ENCODE data around the gene ASTN2. TPM values are rescaled to one million over a fixed set of nuclear protein-coding genes. Genes with fewer than 3 reads are reported as not detected.

ASTN2 gene
- total RNA-seq, 2 experiments from 2014 or later = 1.7 to 4.2 TPM

DNA sequence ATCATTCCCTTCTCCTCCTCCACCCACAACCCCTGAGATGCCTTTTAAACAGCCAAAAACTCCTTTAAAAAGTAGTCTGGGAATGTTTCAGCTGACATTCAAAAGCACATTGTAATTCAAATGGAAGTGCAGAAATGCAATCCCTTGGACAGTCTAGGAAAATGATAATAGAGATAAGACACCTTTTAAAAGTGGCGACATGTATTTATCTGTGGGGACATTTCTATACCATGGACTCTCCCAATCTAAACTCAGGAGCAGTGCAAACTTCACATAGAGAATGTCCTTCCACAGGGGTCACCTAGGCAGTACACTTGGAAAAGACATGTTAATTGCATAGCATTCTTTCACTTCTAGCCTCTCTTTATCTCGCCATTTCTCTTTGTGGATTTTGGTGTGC, 694.7 kb downstream of the ASTN2 start:
- ChIA-PET CTCF (ENCODE audit: unreplicated experiment) (no interaction called here), POLR2A (no interaction called here)
- intact Hi-C loops (cut with micrococcal nuclease; ENCODE audit: unreplicated experiment) = no loop called here
- no peaks in the 10 kb centered on the region for H3K36me3 ChIP-seq (ENCODE audit: insufficient read depth, low read length)
- no peaks in the 10 kb centered on the region for H3K9me3 ChIP-seq (ENCODE audit: low read length)
- BruUV-seq (replicated peaks) = no TSS peak
- H3K9me2 ChIP-seq (ENCODE audit: insufficient read depth, low read length) = no peaks in the 10 kb centered on the region
- no peak overlapping the region for H3K4me2 ChIP-seq (ENCODE audit: low read length)
- no peaks in the 10 kb centered on the region for H4K20me1 ChIP-seq (ENCODE audit: insufficient read depth, low read length)
- no peak for DNase-seq (ENCODE audit: low spot score)
- H3K79me2 ChIP-seq (ENCODE audit: insufficient read depth, low read depth, low read length) = no peaks in the 10 kb centered on the region
- no peak overlapping the region for H3K4me3 ChIP-seq (ENCODE audit: low read depth, low read length, poor library complexity, severe bottlenecking)
- TF ChIP-seq, protein P1, sequence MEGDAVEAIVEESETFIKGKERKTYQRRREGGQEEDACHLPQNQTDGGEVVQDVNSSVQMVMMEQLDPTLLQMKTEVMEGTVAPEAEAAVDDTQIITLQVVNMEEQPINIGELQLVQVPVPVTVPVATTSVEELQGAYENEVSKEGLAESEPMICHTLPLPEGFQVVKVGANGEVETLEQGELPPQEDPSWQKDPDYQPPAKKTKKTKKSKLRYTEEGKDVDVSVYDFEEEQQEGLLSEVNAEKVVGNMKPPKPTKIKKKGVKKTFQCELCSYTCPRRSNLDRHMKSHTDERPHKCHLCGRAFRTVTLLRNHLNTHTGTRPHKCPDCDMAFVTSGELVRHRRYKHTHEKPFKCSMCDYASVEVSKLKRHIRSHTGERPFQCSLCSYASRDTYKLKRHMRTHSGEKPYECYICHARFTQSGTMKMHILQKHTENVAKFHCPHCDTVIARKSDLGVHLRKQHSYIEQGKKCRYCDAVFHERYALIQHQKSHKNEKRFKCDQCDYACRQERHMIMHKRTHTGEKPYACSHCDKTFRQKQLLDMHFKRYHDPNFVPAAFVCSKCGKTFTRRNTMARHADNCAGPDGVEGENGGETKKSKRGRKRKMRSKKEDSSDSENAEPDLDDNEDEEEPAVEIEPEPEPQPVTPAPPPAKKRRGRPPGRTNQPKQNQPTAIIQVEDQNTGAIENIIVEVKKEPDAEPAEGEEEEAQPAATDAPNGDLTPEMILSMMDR (conservative IDR thresholded peaks at IDR 0.05; ENCODE audit: low read length) = no peak
- TF ChIP-seq EZH2phosphoT487 (IDR thresholded peaks at IDR 0.05; ENCODE audit: borderline replicate concordance, low read depth, low read length) = no peak
- H2AFZ ChIP-seq (ENCODE audit: low read length) = no peak overlapping the region
- H3K27ac ChIP-seq (ENCODE audit: low read depth, low read length, poor library complexity, severe bottlenecking) = no peak overlapping the region
- no peaks in the 10 kb centered on the region for H3K4me1 ChIP-seq (ENCODE audit: insufficient read depth, low read length, poor library complexity, severe bottlenecking)

DNA sequence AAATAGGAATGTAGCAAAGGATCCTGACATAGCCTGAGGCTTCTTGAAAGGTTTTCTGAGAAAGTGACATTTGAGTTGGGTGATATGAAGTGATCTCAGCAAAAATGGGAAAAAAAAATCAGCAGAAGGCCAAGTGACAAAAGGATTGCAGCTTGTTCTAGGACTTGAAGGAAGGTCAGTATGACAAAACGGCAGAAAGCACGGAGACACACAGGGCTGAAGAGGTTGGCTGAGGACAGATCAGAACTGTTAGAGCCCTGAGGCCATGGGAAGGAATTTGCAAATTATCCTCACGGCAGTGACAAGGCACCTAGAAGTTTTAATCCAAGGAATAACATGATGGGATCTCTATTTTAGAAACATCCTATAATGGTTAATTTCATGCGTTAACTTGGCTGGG, 696.7 kb downstream of the ASTN2 start:
- Histone ChIP-seq H3K36me3 (ENCODE audit: insufficient read depth, low read length) (no peaks in the 10 kb centered on the region), H2AFZ (ENCODE audit: low read length) (no peak overlapping the region), H3K9me2 (ENCODE audit: insufficient read depth, low read length) (no peaks in the 10 kb centered on the region), H3K27ac (ENCODE audit: low read depth, low read length, poor library complexity, severe bottlenecking) (no peak overlapping the region), H3K9me3 (ENCODE audit: low read length) (no peaks in the 10 kb centered on the region), H3K4me1 (ENCODE audit: insufficient read depth, low read length, poor library complexity, severe bottlenecking) (no peaks in the 10 kb centered on the region), H3K4me2 (ENCODE audit: low read length) (no peak overlapping the region), H3K4me3 (ENCODE audit: low read depth, low read length, poor library complexity, severe bottlenecking) (no peak overlapping the region), H4K20me1 (ENCODE audit: insufficient read depth, low read length) (no peaks in the 10 kb centered on the region), H3K79me2 (ENCODE audit: insufficient read depth, low read depth, low read length) (no peaks in the 10 kb centered on the region)
- CTCF ChIA-PET (ENCODE audit: unreplicated experiment) = no interaction called here
- intact Hi-C loops (cut with micrococcal nuclease; ENCODE audit: unreplicated experiment) = no loop called here
- BruUV-seq (replicated peaks) = no TSS peak
- TF ChIP-seq EZH2phosphoT487 (IDR thresholded peaks at IDR 0.05; ENCODE audit: borderline replicate concordance, low read depth, low read length) = no peak
- TF ChIP-seq, protein P1 (conservative IDR thresholded peaks at IDR 0.05; ENCODE audit: low read length) = no peak
- no peak for DNase-seq (ENCODE audit: low spot score)
- POLR2A ChIA-PET = interaction anchor here (0.6 to 1.2 kb wide), 2 partner anchors 9 to 236 kb away, joined by 3 read pairs; no protein-coding TSS in a partner anchor

DNA sequence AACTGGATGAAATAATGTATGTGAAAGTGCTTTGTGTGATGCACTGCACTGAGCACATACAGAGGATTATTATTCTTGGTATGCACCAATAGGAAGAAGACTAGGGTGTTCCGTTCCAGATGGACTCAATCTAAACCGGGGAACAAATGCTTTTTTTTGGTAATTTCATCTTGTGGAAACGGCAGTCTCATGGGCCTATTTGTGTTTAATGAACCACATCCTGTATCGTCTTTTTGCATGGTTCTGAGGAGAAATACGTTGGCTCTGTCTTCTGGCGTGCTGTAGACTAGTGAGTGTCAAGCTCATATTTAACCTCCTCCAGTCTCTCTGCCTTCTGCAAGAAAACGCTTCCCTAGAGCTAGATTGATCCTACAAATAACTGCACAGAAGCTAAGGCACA, 697.7 kb downstream of the ASTN2 start:
- ChIA-PET POLR2A (interaction anchor here (1.2 kb wide), 1 partner anchor 10 kb away, joined by 3 read pairs; no protein-coding TSS in a partner anchor), CTCF (ENCODE audit: unreplicated experiment) (no interaction called here)
- Histone ChIP-seq H3K79me2 (ENCODE audit: insufficient read depth, low read depth, low read length) (no peaks in the 10 kb centered on the region), H2AFZ (ENCODE audit: low read length) (no peak overlapping the region), H3K4me1 (ENCODE audit: insufficient read depth, low read length, poor library complexity, severe bottlenecking) (no peaks in the 10 kb centered on the region), H3K9me2 (ENCODE audit: insufficient read depth, low read length) (no peaks in the 10 kb centered on the region), H4K20me1 (ENCODE audit: insufficient read depth, low read length) (no peaks in the 10 kb centered on the region), H3K36me3 (ENCODE audit: insufficient read depth, low read length) (no peaks in the 10 kb centered on the region), H3K4me3 (ENCODE audit: low read depth, low read length, poor library complexity, severe bottlenecking) (no peak overlapping the region), H3K27ac (ENCODE audit: low read depth, low read length, poor library complexity, severe bottlenecking) (no peak overlapping the region), H3K4me2 (ENCODE audit: low read length) (no peak overlapping the region), H3K9me3 (ENCODE audit: low read length) (no peaks in the 10 kb centered on the region)
- BruUV-seq (replicated peaks) = no TSS peak
- TF ChIP-seq, protein P1 (conservative IDR thresholded peaks at IDR 0.05; ENCODE audit: low read length) = no peak
- no peak for TF ChIP-seq EZH2phosphoT487 (IDR thresholded peaks at IDR 0.05; ENCODE audit: borderline replicate concordance, low read depth, low read length)
- intact Hi-C loops (cut with micrococcal nuclease; ENCODE audit: unreplicated experiment) = no loop called here
- no peak for DNase-seq (ENCODE audit: low spot score)
